GM21423 (cell line): ENCODE measurements around the gene ZNF263.

ENCODE experiments used
- ATAC-seq: cut with Tn5 transposase; IDR thresholded peaks from one replicate; pipeline ENCODE4 v1.9.1; 2021; ENCODE audit warnings: mild to moderate bottlenecking, moderate library complexity; ENCODE audit not compliant: unreplicated experiment

ZNF263 gene

DNA sequence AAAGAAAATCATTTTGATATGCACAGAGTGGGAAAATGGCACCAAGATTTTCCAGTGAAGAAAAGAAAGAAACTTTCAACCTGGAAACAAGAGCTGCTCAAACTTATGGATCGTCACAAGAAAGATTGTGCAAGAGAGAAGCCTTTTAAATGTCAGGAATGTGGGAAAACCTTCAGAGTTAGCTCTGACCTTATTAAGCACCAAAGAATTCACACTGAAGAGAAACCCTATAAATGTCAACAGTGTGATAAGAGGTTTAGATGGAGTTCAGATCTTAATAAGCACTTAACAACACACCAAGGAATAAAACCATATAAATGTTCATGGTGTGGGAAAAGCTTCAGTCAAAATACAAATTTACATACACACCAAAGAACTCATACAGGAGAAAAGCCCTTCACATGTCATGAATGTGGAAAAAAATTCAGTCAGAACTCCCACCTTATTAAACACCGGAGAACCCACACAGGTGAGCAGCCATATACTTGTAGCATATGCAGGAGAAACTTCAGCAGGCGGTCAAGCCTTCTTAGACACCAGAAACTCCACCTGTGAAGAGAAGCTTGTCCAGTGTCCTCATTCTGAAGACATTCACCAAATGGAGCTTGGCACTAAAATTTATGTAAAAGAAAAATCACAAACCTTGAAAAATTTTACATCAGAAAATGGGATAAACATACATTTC is 34.2 kb downstream of the ZNF263 start:
- ATAC-seq: no peak

DNA sequence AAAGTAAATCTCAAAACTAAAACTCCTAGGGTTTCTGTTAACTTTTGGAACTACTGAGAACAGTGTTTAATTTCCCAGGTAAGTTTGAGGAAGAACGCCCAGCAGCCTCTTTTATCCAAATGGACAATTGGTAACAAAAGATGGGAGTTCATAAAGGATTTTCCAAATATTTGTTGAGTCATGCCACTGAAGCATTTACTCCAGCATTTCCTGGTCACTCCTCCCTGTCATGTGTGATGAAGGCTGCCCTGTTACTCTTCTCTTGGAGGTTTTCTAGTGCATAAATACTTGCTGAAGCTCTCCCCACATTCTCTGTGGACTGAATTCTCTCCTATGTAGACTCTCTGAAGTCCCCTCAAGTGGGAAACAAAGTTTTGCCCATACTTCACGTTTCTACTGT is 38.5 kb downstream of the ZNF263 start:
- ATAC-seq: no peak

DNA sequence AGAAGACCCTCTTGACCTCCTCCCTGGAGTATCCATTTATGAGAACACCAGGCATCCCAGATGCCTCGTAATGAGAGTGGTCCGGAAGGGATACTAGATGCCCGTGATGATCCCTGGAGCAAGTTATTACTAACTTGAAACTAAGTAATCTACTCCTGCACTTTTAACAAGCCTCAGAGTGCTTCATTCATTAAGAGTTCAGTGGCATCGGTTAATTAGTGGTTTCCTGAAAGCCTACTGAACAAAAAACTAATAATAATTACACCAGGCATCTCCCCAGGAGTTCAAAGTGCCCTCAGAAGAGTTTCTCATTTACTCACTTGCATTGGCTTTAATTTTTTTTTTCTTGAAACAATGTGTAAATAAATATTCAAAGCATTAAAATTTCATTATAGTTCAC is 44.2 kb downstream of the ZNF263 start:
- no peak for ATAC-seq

DNA sequence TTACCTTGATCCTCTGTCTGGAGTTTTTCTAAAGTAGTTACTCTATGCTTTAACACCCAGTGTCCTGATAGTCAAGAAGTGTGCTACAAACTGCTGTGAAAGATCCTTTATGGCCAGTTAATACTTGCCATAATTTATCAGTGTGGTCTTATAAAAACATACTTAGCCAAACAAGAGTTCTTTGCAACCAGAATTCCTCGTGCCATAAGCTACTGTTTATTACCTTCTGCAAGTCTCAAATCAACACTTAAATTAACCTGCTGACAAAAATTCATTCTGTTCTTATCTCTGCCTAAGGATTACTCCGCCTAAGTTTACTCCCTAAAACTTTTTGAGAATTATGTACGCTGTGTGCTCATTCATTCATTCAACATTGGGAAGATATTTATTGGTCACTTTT is 44.8 kb downstream of the ZNF263 start:
- no peak for ATAC-seq

DNA sequence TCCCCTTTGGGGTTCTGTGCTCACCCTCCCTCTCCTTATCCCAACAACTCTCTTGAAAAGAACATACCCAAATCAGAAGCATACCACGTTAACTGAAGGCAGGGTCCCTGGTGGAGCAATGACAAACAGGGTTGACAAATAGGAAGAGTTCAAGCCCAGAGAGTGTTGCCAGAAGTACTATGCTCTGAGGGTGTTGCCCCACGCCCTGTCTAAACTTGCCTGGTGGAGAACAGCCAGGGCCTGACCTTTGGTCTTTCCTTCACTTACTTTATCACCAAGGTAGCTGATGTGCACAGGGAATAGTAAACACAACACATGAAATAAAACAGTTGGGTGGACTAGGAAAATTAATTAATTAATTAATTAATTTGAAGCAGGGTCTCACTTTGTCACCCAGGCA is 45.4 kb downstream of the ZNF263 start:
- ATAC-seq: no peak
